MCF 10A (cell line): ENCODE results near the gene RDH5. TPM values are rescaled to one million over a fixed set of nuclear protein-coding genes. Genes with fewer than 3 reads are reported as not detected.

Source experiments
- BruUV-seq: library from RNA; stranded (reverse); fragments of 400-500 nt; replicated peaks from 2 replicates; lab custom pipeline; 2021; lab: Mats Ljungman, UMichigan
- CTCF ChIA-PET: fragments of 300-600 bp; sonication (Branson Sonifier 250); formaldehyde crosslinking; extraction: SDS; loops from one replicate; lab custom pipeline; 2021; ENCODE audit warnings: antibody characterized with exemption, inconsistent platforms; lab: Yijun Ruan, JAX
- POLR2A ChIA-PET: fragments of 300-600, 350-650 bp; sonication (Branson Sonifier 250); formaldehyde crosslinking; extraction: SDS; loops from one replicate; lab custom pipeline; 2020; ENCODE audit warnings: antibody characterized with exemption, inconsistent platforms; lab: Yijun Ruan, JAX
- DNase-seq: peaks from one replicate; pipeline ENCODE4 v3.0.0-alpha.2; 2018; ENCODE audit not compliant: unreplicated experiment
- H3K27ac Mint-ChIP-seq: one replicate; pipeline ENCODE4 v1.8.0; 2022; ENCODE audit warnings: mild to moderate bottlenecking, low read depth, mixed read lengths; ENCODE audit not compliant: unreplicated experiment
- H3K27me3 Mint-ChIP-seq: one replicate; pipeline ENCODE4 v1.8.0; 2022; ENCODE audit warnings: mixed read lengths; ENCODE audit not compliant: insufficient read depth, unreplicated experiment
- H3K36me3 Mint-ChIP-seq: one replicate; pipeline ENCODE4 v1.8.0; 2022; ENCODE audit warnings: mild to moderate bottlenecking, moderate library complexity, mixed read lengths; ENCODE audit not compliant: insufficient read depth, unreplicated experiment
- H3K4me1 Mint-ChIP-seq: one replicate; pipeline ENCODE4 v1.8.0; 2022; ENCODE audit warnings: mixed read lengths; ENCODE audit not compliant: insufficient read depth, unreplicated experiment
- H3K4me3 Mint-ChIP-seq: one replicate; pipeline ENCODE4 v1.8.0; 2022; ENCODE audit warnings: mild to moderate bottlenecking, moderate library complexity, mixed read lengths; ENCODE audit not compliant: unreplicated experiment
- H3K9me3 Mint-ChIP-seq: one replicate; pipeline ENCODE4 v1.8.0; 2022; ENCODE audit warnings: mixed read lengths; ENCODE audit not compliant: unreplicated experiment
- CTCF ChIP-seq: fragments of 200-600 bp; IDR thresholded peaks from one replicate; pipeline ENCODE4 v1.8.0; 2022; ENCODE audit warnings: antibody characterized with exemption, mild to moderate bottlenecking; ENCODE audit not compliant: unreplicated experiment
- intact Hi-C: fragments of 100-400 bp; cut with micrococcal nuclease; formaldehyde crosslinking; loops from 2 replicates; pipeline ENCODE4 v1.14.1; 2022
- total RNA-seq: library from RNA; stranded (reverse); gene quantifications from 2 replicates; pipeline ENCODE4 v1.2.3, GENCODE V29; 2022

RDH5 gene
- total RNA-seq, 1 experiment from 2014 or later = 2.5 TPM

- no peak for DNase-seq
- no peaks in the 10 kb centered on the region for H3K36me3 Mint-ChIP-seq
- no peak within 1 kb of the TSS for H3K27ac Mint-ChIP-seq
- ChIA-PET CTCF (no interaction called here), POLR2A (no interaction called here)
- intact Hi-C loops = no loop called here
- peaks cover 16% of the 10 kb centered on the region for H3K4me1 Mint-ChIP-seq
- H3K9me3 Mint-ChIP-seq = no peaks in the 10 kb centered on the region
- BruUV-seq = no TSS peak
- H3K27me3 Mint-ChIP-seq = peaks cover 38% of the 10 kb centered on the region
- TF ChIP-seq CTCF = no peak
- peak within 1 kb of the TSS; percentile 60 for H3K4me3 Mint-ChIP-seq
Measured at GRCh38 chr12:55707841-55708694, 12.1 kb upstream of the RDH5 start, which contains the start of gene ITGA7. Gene ITGA7, minus strand, starts transcription at chr12:55707904. Its CDS starts 222 bp downstream, at chr12:55707682.

GRCh38 chr12:55708695-55709233 lies 11.4 kb upstream of the RDH5 start:
- H3K9me3 Mint-ChIP-seq = no peaks in the 10 kb centered on the region
- ChIA-PET POLR2A (no interaction called here), CTCF (no interaction called here)
- H3K27ac Mint-ChIP-seq = no peak overlapping the region
- intact Hi-C loops = no loop called here
- peak overlapping the region; percentile 7 for H3K4me3 Mint-ChIP-seq
- BruUV-seq = no TSS peak
- H3K36me3 Mint-ChIP-seq = no peaks in the 10 kb centered on the region
- DNase-seq = no peak
- H3K27me3 Mint-ChIP-seq = peaks cover 38% of the 10 kb centered on the region
- TF ChIP-seq CTCF = no peak
- peaks cover 21% of the 10 kb centered on the region for H3K4me1 Mint-ChIP-seq

GRCh38 chr12:55711786-55712553 lies 8.2 kb upstream of the RDH5 start:
- ChIA-PET POLR2A (no interaction called here), CTCF (interaction anchor here (0.6 to 1.2 kb wide), 3 partner anchors 10 to 108 kb away, joined by 3 read pairs; no protein-coding TSS in a partner anchor)
- Mint-ChIP-seq H3K4me3 (no peak overlapping the region), H3K27ac (no peak overlapping the region), H3K9me3 (no peaks in the 10 kb centered on the region), H3K36me3 (peaks cover 8% of the 10 kb centered on the region), H3K27me3 (peaks cover 31% of the 10 kb centered on the region), H3K4me1 (peaks cover 26% of the 10 kb centered on the region)
- no TSS peak for BruUV-seq
- no peak for DNase-seq
- intact Hi-C loops = no loop called here
- no peak for TF ChIP-seq CTCF
